Stimulated activated CD8-positive, alpha-beta memory T cell treated with anti-CD3 and anti-CD28 coated beads, Interleukin-12 subunit alpha, Interleukin-12 subunit beta, amount 100 ng/mL, for 1 hour (primary cell): ENCODE measurements around the gene UBE2S.
A peak's percentile ranks its signal among the peaks of the same experiment; 100 is the strongest.

Source experiments
- DNase-seq: peaks from one replicate; pipeline ENCODE4 v3.0.0-alpha.2; 2020; ENCODE audit warnings: low read depth

UBE2S gene

DNA sequence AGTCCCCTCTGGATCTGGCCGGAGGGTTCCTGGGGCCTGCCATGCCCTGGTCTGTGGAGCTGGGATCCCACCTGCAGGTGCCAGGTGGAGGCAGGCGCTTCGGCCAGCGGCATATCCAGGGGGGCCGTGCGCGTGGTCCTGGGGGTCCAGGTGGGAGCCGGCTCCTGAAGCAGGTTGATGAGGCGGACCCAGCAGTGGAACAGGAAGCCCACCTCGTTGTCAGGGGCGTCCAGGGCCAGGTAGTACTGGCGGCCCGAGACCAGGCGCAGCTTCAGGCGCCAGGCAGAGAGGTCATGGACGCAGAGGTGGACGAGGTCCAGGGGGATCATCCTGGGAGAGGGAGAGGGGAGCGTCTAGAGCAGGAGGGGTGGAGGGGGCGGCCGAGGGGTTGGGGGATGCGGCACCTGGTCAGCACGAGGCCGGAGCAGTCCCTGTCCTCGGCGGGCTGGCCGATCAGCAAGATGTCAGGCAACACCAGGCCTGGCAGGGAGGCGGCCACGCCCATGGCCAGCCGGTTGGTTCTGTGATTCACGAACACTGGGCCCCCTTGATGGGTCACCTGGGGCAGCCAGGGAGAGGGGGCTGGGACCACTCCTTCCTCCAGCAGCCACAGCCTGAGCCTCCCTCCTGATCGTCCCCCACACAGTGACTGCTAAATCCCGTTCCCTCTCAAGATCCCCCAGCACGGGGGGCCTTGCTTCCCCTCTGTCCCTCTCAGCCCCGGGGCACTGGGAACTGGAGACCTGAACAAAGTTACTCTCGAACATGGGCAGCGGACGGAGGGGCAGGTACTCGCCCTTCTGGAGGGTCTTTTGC lies 45.2 kb downstream of the UBE2S start:
- DNase-seq: no peak

DNA sequence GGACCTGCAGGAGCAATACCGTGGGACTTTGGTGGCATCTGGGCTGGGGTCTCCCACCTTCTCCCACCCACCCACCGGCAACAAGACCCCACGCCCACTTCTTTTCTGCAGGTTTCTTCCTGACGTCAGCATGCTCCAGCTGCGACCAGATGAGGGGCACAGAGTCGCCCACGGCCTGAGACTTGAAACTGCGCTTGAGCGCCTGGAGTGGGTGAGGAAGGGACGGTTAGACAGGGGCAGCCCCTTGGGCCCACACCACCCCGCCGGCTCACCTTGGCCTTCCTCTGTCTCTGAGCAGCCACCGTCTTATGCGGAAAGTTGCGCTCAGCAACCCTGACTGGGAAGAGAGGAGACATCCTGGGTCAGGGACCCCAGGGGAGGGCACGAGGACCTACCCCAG lies 46.7 kb downstream of the UBE2S start:
- no peak for DNase-seq

DNA sequence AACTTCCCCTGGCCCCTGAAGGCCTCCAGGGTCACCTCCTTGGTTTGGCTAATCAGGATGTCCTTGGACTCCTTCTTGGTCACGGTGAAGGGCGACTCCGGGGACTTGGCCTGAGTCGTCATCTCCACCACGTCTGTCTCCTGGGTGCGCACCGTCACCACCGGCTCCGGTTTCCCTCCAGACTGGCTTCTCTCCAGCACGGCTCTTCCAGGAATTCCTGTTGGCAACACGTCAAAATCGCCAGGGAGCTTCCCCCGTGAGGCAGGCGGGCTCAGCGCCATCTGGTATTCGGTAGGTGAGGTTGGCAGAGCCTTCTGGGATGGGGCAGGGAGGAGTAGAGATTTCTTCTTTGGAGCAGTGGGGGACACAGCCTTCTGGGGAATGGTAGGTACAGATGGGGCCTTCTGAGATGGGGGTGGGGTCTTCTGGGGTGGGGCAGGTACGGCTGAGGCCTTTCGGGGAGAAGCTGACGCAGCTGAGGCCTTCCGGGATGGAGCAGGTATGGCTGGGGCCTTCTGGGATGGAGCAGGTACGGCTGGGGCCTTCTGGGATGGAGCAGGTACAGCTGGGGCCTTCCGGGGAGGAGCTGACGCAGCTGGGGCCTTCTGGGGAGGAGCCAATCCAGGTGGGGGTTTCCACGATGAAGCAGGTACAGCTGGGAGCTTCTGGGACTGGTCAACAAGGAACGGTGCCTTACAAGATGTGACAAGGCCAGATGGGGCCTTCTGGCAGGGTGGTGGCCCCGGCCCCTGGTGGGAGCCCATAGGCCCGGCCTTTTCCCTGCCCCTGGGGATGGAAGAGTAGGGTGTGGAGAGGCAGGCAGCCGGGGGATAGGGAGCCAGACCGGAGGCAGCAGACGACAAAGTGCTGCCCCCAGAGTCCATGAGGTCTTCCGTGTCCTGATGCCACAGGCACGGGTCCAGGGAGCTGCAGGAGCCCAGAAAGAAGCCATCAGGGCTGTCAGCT lies 48.4 kb downstream of the UBE2S start:
- DNase-seq: no peak

DNA sequence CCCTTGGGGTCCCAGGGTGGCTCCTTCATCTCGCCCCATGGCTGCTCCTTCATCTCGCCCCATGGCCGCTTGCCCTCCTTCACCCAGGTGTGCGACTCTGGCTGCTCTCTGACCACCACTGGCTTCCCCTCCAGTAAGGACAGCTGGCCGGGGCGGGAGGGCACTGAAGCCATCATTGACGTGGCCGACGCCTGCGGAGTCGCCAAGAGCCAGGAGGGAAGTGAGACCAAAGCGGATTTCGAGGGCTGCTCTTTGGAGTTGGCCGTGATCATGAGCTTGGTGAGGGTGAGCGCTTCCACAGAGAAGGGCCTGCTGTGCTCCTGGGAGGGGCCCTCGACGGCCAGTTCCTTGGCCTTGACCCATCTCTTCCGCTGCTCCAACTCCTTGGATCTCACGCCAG lies 49.1 kb downstream of the UBE2S start:
- no peak for DNase-seq

DNA sequence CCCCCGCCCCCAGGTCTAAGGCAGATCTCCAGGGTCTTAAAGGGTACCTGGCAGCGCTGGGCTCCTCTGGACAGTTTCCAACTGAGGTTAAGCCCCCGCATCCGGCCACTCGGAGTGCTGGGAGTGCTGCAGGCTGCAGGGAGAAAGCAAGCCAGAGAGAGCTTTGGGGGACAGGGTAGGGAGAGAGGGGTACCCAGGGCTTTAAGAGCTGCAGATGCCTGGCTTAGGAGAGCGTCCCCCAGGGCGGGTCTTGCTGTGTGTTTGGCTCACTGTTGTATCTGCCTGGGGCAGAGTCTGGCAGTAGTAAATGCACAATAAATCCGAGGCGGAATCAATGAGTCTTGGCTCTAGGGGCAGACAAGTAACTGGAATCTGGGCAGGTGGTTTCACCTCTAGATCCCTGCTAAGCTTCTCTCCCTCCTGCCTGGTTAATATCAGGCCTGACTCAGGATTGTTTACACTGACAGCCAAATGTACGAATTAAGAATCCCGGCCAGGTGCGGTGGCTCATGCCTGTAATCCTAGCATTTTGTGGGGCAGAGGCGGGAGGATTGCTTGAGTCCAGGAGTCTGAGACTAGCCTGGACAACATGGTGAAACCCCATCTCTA lies 52.3 kb downstream of the UBE2S start:
- no peak for DNase-seq

DNA sequence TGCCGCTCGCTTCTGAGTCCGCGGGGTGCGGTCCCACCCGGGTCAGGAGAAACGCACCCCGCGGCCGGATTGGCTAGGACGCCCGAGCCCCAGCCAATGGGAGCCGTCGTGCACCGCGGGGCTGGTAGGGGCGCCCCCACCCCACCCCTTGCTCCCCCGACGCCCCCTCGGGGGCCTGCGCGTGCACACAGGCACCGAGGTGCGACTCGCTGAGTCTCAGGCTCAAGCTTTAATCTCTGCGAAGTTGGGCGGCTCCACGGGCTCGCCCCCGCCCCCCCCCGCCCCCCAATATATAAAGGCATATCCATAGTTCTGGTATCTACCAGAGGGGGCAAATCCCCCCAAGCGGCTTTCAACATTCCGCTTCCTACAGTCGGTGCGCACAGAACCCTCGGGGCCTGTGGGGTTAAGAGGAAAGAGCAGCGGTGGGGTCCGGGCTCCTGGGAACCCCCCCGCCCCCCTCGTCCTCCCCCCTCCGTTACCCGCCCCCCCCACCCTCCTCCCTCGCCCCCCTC lies 52.8 kb downstream of the UBE2S start, which contains the start of gene COX6B2:
Gene COX6B2 (minus strand): TSS at position 22 of the 515 bp plus-strand sequence. CDS start 198 bp downstream, outside the sequence.
- no peak for DNase-seq

DNA sequence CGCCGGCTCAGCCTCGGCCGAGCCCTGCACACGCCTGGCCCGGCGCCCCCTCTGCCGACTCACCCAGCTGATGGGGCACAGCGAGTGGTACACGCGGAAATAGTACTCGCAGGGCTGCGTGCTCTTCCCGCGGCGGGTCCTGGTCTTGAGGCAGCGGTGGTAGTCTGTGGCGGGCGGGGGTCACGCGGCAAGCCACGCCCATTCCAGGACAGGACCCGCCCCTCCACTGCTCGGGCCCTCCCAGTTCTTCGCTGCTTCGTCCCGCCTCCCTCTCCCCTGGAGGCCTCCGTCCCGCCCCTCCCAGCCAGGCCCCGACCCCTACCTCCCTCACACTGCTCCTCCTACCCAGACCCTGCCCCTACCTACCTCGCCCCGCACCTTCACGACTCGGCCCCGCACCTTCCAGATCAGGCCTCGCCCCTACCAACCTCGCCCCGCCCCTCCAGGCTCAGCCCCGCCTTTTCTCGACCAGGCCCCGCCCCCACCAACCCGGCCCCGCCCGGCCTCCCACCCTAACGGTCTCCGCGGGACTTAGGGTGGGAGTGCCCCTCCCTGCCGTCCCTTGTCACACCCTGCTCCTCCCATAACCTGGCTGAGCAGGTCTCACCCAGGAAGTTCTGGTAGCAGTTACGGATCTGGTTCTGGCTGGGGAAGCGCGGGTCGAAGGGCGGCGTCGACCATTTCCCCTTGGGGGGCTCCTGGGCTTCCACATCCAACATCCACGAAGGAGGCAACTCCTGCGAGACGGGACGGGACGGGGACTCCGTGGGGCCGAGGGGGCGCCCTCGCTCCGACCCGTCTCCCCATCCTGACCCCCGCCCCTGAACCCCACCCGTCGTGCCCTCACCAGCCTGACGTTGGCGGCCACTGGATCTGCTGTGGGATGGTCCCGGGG lies 53.5 kb downstream of the UBE2S start:
- DNase-seq: peak; percentile 33

DNA sequence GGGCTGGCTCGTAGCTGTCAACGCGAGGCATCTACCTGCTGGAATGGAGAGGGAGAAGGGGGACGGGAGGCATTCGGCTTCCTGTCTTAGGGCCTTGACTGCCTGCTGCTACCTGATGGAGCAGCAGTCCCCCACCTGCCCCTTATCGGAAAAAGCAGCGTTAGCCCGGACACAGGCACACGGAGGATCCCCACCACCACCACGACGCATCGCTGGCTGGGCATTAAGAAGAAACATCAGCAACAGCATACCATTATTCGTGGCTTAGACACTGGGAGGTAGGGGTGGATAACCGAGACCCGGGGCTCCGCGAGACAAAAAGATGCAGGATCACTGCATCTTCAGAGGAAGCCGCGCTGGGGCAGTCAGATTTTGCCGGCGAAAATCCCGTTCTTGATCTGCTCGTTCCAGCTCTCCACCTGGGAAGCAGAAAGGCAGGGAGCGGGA lies 54.2 kb downstream of the UBE2S start:
- DNase-seq: no peak

DNA sequence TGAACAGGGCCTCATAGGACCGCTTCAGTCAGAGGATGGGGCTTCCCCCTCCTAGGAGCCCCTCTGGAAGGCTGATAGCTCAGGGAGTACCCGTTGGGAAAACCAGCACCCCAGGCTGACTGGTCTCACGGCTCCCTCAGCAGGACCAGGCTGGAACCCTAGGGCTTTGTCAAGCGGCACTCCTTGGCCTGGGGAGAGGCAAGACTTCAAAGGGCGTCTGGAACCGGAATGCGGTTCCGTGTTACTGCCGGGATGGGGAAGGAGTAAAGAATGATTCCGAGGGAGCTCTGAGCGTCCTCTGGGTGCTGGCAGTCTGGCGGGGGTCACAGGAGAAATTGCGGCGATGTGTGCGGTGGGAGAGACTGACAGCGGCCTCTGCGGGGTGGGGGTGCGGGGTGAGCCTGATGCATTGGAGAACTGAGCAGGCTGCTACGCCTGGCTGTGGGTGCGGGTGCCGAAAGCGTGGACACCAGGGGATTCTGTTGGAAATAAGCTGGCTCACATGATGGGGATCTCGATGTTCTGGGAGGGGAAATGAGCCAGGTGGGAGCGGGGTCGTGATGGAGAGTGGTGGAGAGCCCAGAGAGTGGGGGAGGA lies 54.9 kb downstream of the UBE2S start:
- no peak for DNase-seq

DNA sequence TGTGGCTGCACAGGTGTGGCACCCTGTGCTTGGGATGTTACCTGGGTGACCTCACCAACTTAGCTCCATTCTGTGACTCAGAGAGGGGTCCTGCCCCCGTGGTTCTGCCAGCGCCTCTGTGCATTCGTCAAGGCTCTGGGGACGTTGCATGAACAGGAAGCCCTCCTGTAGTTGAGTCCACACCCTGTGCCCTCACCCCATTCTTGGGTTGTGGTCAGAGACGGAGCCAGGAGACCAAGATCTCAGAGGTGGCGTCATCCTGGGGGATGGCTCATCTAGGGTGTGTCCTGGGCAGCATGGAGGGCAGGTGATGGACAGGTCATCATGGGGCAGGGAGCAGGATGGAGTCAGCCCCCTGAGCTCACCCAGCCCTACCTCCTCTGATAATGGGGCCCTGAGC lies 55.5 kb downstream of the UBE2S start:
- no peak for DNase-seq

DNA sequence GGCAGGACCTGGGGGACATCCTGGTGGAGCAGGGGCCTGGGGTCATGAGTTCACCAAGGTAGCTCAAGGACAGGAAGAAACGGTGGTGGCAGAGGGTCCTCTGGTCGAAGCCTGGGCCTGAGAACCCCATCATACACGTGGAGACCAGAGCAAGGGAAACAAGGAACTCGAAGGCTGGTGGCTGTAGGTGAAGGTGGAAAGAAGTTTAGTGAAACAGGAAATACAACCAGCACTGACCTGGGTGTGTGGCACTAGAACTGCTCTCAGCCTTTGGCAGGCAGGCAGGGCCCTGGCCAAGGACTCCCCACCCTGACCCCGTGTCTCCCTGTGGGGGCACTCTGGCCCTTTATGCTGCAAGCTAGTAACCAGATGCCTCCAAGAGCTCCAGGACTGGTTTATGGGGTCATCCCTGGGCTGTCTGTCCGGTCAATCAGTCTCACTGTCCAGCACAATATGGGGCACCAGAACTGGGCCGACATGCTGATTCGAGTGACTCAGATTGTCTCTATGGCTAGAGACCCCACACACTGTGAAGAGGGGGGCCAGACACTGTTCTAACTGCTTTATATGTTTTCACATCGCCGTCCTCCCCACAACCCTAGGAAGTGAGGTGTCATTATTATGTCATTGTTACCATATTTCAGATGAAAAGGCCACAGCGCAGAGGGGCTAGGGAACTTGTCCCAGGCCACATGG lies 56.8 kb downstream of the UBE2S start:
- no peak for DNase-seq
